ENCODE measurements around the gene QRFP.

Gene QRFP

DNA sequence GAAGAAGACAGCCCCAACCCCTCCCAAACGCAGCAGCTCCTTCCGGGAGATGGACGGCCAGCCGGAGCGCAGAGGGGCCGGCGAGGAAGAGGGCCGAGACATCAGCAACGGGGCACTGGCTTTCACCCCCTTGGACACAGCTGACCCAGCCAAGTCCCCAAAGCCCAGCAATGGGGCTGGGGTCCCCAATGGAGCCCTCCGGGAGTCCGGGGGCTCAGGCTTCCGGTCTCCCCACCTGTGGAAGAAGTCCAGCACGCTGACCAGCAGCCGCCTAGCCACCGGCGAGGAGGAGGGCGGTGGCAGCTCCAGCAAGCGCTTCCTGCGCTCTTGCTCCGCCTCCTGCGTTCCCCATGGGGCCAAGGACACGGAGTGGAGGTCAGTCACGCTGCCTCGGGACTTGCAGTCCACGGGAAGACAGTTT lies 12.5 kb downstream of the QRFP start:
- POLR2A ChIA-PET: no interaction called here
- TF ChIP-seq, protein P1, sequence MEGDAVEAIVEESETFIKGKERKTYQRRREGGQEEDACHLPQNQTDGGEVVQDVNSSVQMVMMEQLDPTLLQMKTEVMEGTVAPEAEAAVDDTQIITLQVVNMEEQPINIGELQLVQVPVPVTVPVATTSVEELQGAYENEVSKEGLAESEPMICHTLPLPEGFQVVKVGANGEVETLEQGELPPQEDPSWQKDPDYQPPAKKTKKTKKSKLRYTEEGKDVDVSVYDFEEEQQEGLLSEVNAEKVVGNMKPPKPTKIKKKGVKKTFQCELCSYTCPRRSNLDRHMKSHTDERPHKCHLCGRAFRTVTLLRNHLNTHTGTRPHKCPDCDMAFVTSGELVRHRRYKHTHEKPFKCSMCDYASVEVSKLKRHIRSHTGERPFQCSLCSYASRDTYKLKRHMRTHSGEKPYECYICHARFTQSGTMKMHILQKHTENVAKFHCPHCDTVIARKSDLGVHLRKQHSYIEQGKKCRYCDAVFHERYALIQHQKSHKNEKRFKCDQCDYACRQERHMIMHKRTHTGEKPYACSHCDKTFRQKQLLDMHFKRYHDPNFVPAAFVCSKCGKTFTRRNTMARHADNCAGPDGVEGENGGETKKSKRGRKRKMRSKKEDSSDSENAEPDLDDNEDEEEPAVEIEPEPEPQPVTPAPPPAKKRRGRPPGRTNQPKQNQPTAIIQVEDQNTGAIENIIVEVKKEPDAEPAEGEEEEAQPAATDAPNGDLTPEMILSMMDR (IDR thresholded peaks at IDR 0.05; ENCODE audit: control extremely low read depth, extremely low read depth, low read depth, missing control alignments): no peak
- CTCF ChIA-PET: interaction anchor here (1.8 kb wide), 1 partner anchor 14 kb away, joined by 5 read pairs; no protein-coding TSS in a partner anchor
- DNase-seq (ENCODE audit: extremely low spot score): no peak

DNA sequence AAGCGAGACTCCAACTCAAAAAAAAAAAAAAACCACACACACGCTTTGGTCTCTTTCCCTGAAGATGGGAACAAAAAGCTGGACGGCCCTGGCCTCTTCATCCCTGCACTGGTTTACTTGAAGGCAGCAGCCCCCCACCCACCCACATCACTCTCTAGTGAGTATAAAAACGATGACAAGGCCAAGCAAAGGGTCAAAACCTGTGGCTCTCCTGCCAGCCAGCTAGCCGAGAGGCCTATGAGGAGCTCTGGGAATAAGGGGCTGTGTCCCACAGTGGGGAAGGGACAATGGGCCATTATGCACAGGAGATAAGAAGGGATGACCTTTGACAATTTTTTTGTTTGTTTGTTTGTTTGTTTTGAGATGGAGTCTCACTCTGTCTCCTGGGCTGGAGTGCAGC lies 13.1 kb downstream of the QRFP start:
- no peak for DNase-seq (ENCODE audit: extremely low spot score)
- POLR2A ChIA-PET: no interaction called here
- CTCF ChIA-PET: interaction anchor here (0.8 to 1.8 kb wide), 3 partner anchors 14 to 182 kb away, joined by 3 to 5 read pairs (median 3); no protein-coding TSS in a partner anchor
- TF ChIP-seq, protein P1 (IDR thresholded peaks at IDR 0.05; ENCODE audit: control extremely low read depth, extremely low read depth, low read depth, missing control alignments): no peak

DNA sequence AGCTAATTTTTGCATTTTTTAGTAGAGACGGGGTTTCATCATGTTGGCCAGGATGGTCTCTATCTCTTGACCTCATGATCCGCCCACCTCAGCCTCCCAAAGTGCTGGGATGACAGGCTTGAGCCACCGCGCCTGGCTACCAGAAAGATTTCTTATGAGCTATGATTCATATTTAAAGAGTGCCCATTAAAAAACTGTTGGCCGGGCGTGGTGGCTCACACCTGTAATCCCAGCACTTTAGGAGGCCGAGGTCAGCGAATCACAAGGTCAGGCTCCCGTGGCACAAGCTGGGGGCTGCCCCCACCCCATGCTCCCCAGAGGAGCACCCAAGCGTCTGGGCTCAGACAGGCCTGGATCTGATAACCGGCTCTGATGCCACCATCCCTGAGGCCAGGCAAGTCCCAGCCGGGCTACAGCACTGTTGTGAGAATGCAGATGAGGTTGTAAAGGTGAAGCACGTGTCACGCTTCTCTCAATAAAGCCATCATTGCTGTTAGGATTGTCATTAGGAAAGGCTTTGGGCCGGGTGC lies 13.9 kb downstream of the QRFP start:
- ChIA-PET CTCF (interaction anchor here (0.8 to 1.8 kb wide), 3 partner anchors 13 to 181 kb away, joined by 3 to 5 read pairs (median 3); no protein-coding TSS in a partner anchor), POLR2A (no interaction called here)
- TF ChIP-seq, protein P1 (IDR thresholded peaks at IDR 0.05; ENCODE audit: control extremely low read depth, extremely low read depth, low read depth, missing control alignments): no peak
- no peak for DNase-seq (ENCODE audit: extremely low spot score)

DNA sequence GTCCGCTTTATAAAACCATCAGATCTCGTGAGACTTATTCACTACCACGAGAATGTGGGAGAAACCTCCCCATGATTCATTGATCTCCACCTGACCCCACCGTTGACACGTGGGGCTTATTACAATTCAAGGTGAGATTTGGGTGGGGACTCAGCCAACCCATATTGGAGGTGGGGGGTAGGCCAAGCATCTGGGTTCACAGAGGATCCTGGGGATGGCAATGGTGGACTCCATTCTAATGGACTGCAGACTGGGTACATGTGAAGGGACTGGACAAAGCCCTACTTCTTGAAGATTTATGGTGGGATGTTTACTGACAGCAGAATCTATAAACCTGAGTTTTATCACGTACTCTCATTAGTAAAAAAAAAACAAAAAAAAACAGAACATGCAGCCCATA lies 15.1 kb downstream of the QRFP start:
- CTCF ChIA-PET: interaction anchor here (1.1 to 3.7 kb wide), 4 partner anchors 13 to 180 kb away, joined by 3 to 29 read pairs (median 3); no protein-coding TSS in a partner anchor
- TF ChIP-seq, protein P1 (IDR thresholded peaks at IDR 0.05; ENCODE audit: control extremely low read depth, extremely low read depth, low read depth, missing control alignments): no peak
- POLR2A ChIA-PET: no interaction called here
- DNase-seq (ENCODE audit: extremely low spot score): no peak

DNA sequence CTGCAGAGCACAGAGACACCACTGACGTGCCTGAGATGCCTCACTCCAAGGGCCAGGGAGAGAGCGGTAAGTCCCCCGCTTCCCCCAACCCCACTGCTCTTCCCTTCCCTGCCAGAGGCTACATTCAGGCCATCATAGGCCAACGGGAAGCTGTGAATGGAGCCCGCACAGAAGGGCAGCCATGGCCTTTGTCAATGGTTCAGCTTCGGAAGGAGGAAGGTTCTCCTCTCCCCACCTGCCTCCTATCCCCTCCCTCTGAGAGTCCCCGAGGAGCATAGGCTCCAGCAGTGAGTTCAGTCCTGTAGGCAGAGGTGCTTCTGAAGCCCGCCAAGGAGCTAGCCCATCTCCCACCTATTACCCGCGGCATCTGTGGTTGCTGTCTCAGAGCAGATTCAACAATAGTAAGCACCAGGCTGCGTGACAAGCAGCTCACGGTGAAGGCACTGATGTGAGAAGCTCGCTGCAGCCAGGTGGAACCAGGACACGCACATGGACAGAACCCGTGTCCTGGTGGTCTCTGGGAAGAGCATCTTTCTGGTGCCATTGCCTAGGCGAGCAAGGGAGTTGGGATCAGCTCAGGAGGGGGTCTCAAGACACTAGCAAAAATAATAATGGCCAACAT lies 15.9 kb downstream of the QRFP start:
- no peak for DNase-seq (ENCODE audit: extremely low spot score)
- POLR2A ChIA-PET: no interaction called here
- TF ChIP-seq, protein P1 (IDR thresholded peaks at IDR 0.05; ENCODE audit: control extremely low read depth, extremely low read depth, low read depth, missing control alignments): no peak
- CTCF ChIA-PET: interaction anchor here (0.8 to 3.7 kb wide), 5 partner anchors 9 to 179 kb away, joined by 3 to 29 read pairs (median 3); no protein-coding TSS in a partner anchor

DNA sequence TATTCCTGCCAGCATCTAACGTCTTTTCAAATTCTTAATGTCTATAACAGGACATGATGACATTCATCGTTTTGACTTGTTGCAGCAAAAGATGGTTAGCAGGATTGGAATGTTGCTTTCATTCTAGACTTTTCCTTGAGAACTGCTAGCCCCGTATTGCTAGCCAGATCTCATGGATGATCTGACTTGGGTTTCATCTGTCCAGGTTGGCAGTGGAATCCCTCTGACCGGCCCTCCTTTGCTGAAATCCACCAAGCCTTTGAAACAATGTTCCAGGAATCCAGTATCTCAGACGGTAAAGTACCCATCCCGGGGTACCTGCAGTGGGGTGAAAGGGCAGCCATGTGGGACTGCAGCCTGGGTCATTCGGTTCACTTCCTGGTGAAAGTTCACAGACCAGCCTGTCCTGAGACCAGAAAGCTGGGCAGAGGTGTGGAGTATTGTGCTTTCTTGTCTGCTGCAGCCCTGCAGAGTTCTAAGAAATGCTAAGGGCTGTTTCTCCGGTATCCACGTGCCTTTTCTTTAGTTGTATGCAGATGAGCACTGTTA lies 16.7 kb downstream of the QRFP start:
- POLR2A ChIA-PET: no interaction called here
- CTCF ChIA-PET: interaction anchor here (3.7 kb wide), 1 partner anchor 11 kb away, joined by 29 read pairs; no protein-coding TSS in a partner anchor
- no peak for DNase-seq (ENCODE audit: extremely low spot score)

More for the DNA sequence above, 16.7 kb downstream of the QRFP start:
- TF ChIP-seq, protein P1 (IDR thresholded peaks at IDR 0.05; ENCODE audit: control extremely low read depth, extremely low read depth, low read depth, missing control alignments): no peak
